GM13977 (cell line): ENCODE data around the gene SGK2.
A peak's percentile ranks its signal among the peaks of the same experiment; 100 is the strongest.

Experiments used
- DNase-seq: peaks from one replicate; pipeline ENCODE4 v3.0.0; 2012; ENCODE audit warnings: low spot score
- in situ Hi-C: fragments of 300-500 bp; cut with MboI; formaldehyde crosslinking; loops from one replicate; pipeline ENCODE4 v1.12.0; 2022; ENCODE audit warnings: low sequenced_read_pairs, low pct_unique_long_range_greater_than_20kb, mixed read lengths, inconsistent platforms; ENCODE audit not compliant: unreplicated experiment
- TF ChIP-seq, protein P1 (sequence below): IDR thresholded peaks from 2 replicates; pipeline ENCODE4 v1.5.1; 2012; ENCODE audit warnings: mild to moderate bottlenecking, control low read depth; ENCODE audit not compliant: insufficient read depth; ENCODE audit errors: extremely low read depth, missing control alignments

Gene SGK2

DNA sequence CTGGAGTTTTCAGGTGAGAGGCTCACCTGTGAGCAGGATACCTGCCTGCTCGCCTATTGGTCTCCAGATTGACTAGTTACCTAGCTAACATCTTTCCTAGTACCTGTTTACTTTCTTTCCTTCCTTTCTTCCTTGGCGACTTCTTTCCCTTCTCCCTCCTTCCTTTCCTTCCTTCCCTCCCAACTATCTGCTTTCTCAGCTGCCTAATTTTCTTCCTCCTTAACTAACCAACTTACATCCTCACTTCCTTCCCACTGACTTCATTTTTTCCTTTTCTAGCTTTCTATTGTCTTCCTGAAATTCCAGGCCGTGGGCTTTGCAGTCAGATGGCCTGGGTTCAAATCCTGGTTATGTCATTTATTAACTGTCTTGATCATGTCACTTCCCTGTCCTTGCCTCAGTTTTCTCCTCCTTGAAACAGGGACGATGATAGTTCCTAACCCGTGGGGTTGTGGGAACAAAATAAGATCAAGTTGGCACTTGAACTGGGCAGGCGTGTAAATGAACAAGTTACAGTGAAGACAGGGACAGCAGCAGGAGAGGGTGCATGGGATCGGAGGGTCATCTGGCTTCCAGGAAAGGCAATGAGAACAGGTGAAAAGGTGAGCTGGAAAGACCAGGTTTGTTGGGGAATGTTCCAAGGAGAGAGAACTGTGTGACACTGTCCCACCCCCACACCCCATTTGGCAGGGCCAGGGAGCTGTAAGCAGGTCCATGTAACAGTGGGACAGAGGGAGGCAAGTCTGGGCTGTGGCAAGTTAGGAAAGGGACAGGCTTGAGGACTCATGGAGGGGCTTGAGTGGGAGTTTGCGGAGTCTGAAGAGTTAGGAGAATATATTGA is 540 bp downstream of the SGK2 start:
- in situ Hi-C loops: no loop called here
- DNase-seq: no peak
- TF ChIP-seq, protein P1, sequence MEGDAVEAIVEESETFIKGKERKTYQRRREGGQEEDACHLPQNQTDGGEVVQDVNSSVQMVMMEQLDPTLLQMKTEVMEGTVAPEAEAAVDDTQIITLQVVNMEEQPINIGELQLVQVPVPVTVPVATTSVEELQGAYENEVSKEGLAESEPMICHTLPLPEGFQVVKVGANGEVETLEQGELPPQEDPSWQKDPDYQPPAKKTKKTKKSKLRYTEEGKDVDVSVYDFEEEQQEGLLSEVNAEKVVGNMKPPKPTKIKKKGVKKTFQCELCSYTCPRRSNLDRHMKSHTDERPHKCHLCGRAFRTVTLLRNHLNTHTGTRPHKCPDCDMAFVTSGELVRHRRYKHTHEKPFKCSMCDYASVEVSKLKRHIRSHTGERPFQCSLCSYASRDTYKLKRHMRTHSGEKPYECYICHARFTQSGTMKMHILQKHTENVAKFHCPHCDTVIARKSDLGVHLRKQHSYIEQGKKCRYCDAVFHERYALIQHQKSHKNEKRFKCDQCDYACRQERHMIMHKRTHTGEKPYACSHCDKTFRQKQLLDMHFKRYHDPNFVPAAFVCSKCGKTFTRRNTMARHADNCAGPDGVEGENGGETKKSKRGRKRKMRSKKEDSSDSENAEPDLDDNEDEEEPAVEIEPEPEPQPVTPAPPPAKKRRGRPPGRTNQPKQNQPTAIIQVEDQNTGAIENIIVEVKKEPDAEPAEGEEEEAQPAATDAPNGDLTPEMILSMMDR: no peak

DNA sequence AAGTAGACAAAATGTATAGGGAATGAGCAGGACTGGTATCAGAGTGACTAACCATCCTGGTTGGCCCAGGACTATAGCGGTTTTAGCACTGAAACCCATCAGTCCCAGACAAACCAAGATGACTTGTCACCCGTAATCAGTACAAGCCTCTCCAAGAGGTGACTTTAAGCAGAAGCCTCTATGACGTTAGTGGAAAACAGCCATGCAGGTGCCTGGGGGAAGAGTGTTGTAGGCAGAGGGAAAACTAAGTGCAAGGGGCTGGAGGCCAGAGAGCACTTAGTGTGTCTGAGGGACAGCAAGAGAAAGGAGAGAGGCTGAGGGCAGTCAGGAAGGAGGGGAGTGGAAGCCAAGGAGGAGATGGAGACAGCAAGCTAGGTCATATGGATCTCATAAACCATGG is 2.1 kb downstream of the SGK2 start:
- DNase-seq: no peak
- TF ChIP-seq, protein P1: no peak
- in situ Hi-C loops: no loop called here

- in situ Hi-C loops: no loop called here
- peak; percentile 40 for DNase-seq
- TF ChIP-seq, protein P1: peak; percentile 19
Measured at GRCh38 chr20:43563429-43563828, 4.6 kb downstream of the SGK2 start.

GRCh38 chr20:43563991-43564390 is 5.2 kb downstream of the SGK2 start:
- in situ Hi-C loops: no loop called here
- DNase-seq: no peak
- TF ChIP-seq, protein P1: no peak

DNA sequence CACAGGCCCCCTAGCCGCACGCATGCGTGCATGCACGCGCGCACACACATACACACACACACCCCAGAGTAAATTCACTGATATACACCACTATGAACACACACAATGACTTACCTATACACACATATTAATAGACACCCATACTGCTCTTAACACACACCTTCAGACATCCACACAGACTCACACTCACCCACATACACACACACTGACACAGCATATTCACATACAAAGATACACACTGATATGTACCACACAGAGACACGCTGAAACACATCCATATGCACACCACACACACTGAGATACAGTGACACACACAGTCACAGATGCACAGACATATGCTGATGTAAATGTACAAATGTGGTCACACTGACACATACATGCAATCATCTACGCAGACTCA is 5.6 kb downstream of the SGK2 start:
- TF ChIP-seq, protein P1: no peak
- in situ Hi-C loops: no loop called here
- DNase-seq: no peak

GRCh38 chr20:43564993-43565757 is 6.3 kb downstream of the SGK2 start:
- in situ Hi-C loops: no loop called here
- DNase-seq: no peak
- TF ChIP-seq, protein P1: no peak
